Activated CD8-positive, alpha-beta memory T cell treated with anti-CD3 and anti-CD28 coated beads for 24 hours (primary cell): ENCODE results near the gene DSCAM.

Experiments
- DNase-seq: peaks from one replicate; pipeline ENCODE4 v3.0.0-alpha.2; 2020

Gene DSCAM

DNA sequence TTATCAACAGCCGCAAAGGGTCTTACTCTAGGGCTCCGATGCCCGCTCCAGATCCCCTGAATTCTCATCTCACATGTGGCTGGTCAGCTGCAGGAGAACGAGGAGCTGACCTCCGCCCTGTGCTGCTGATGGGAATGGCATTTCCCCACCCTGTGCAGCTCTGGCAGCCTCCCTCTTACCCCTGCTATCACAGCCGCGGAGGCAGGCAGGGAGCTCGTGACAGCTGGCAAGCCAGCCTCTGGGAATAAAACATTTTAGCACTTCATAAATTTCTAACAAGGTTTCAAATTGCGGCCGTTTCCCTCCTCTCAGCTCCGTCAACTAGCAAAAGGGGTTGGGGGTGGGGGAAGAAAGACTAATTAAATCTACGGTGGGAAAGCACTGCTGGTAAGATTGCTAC is 81.1 kb downstream of the DSCAM start:
- DNase-seq, result no peak

DNA sequence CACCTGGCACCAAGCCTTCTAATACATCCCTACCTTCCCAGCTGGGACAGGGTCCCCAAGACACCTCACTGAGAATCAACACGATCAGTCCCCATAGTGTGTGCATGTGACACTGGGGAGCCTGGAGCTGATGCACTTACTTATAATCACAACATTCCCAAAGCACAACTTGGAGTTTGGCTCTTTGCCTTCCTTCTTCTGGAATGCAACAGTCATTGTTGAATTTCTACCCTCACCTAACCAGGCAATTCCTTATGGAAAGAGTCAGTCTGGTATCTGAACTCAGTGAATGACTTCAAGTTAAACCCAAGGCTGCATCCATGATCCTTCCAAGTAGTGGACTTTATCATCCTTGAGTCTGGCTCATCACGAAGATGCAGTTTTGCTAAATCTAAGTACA is 86.1 kb downstream of the DSCAM start:
- DNase-seq, result no peak

DNA sequence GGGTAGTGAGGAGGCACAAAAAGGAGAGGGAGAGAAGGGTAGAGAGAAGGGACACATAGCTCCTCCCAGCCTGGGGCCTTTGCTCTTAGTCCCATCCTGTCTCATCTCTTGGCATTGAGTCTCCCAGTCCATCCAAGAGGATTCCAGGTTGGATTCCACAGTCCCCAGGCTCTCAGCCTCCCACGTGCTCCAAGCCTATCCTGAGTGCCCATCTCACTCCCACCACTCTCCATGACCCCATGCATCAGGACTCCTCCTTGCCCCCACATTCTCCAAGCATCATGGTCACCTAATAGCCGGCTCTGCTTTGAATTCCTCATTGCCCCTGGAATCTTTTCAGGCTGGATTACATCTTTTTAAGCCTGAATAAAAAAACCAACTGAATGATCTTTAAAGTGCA is 87.9 kb downstream of the DSCAM start:
- DNase-seq, result no peak

DNA sequence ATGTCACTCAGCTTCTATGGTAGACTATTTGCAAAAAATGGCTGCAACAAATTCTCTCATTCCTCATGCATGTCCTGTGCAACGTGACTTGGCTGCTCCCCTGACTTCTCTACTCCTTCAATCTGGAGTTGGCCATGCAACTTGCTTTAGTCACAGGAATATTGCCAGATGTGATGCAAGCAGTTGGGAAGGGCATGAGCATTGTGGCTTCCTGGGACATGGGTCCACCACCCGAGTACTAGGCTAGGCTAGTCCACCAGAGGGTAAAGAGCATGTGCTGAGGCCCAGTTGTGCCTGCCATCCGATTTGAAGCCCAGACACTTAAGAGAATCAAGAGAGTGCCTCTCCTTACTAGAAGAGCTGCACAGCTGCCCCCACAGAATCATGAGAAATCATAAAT is 89.6 kb downstream of the DSCAM start:
- no peak for DNase-seq

DNA sequence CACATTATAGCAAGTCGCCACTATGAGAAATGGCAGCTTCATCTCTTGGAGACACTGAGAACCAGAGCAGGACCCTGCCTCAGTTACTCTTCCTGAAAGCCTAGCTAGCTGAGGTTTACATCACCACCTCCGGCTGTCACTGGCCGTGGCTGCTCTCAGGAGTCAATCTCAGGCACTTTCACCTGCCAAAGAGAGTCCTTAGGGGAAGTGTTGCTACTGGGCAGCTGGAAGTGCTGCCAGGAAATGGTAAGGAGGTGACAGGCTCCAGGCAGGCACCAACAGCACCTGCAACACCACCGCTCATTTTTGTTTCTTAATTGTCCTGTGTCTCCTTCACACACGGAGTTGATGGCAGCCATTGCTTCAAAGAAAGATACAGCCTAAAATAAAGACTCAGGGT is 92.5 kb downstream of the DSCAM start:
- DNase-seq, result no peak

DNA sequence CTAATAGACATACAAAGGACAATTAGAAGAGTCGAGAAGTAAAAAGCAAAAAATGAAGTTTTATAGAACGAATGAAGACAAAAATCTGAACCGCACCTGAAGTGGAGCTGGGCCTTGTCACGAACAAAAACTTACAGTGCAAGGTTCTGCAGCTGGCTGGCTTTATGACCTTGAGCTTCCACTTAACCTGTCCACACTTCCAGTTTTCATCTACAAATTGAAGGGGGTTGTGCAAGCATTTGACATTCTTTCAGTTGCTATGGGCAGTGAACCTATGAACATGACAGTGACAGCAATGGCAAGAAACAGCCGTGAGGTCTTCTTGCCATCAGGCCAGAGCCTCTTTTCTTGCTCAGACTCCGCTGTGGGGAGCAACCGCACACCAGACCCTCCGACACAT is 93.2 kb downstream of the DSCAM start:
- DNase-seq, result no peak

DNA sequence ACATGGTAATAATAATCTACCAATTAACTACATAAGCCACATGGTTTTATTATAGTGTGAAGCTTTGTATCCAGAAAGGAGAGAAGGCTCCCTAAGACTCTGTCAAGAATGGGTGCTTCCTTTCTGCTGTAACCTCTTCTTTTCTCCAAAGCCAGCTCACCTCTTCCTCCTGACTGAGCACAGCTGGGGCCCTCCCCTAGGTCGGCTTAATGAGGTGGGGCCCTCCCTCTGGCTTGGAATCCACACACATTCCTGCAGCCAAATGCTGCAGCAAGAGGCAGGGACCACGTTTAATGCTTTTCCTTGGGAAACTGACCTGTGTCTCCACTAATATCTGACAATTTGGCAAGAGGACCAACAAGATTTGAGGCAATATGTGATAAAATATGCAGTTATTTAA is 94.8 kb downstream of the DSCAM start:
- DNase-seq, result no peak

DNA sequence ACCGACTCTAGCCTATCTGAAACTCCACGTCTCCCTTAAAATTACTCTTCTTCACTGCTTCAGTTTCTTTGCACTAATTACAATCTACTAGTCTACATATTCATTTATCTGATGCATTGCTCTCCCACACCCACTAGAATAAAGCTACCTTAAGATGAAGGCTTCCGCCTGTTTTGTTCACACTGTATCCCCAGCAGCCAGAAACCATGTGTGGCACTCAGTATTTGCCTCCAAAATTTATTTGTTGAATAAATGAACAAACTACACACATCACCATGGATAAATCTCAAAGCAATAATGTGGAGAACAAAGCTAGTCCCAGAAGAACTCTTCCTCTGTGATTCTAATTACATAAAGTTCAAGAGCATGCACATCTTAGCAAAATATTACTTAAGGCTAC is 95.7 kb downstream of the DSCAM start:
- DNase-seq, result no peak

DNA sequence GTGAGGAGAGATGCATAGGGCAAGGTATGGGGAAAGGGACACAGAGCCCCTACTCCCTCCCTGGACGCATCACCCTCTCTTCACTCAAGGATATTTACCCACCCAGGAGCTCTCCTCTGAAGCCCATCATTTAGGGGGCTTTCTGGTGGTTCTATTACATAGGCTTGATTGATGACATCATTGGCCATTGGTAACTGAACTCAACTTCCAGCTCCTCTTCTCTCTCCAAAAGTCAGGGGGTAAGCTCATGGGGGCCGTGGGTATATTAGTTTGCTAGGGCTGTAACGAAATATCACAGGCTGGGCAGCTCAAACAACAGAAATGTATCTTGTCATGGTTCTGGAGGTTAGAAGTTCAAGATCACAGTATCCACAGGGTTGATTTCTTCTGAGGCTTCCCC is 110.8 kb downstream of the DSCAM start:
- DNase-seq, result no peak

DNA sequence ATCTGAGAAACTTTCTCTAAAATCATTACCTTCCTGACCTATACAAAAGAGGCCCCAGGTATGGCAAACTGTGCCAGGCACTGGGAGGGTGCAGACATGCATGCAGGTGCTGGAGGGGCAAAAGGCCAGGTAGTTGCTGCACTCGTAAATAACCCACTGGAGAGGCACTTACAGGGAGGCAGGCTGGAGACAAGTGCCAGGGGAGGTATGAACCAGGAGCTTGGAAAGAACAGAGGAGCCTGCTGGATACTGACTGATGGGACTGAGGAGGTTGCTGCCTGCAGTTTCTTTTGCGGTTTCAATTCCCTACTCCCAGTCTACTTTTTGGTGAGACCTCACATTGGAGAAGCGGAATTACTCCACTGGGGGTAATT is 113.9 kb downstream of the DSCAM start:
- no peak for DNase-seq

DNA sequence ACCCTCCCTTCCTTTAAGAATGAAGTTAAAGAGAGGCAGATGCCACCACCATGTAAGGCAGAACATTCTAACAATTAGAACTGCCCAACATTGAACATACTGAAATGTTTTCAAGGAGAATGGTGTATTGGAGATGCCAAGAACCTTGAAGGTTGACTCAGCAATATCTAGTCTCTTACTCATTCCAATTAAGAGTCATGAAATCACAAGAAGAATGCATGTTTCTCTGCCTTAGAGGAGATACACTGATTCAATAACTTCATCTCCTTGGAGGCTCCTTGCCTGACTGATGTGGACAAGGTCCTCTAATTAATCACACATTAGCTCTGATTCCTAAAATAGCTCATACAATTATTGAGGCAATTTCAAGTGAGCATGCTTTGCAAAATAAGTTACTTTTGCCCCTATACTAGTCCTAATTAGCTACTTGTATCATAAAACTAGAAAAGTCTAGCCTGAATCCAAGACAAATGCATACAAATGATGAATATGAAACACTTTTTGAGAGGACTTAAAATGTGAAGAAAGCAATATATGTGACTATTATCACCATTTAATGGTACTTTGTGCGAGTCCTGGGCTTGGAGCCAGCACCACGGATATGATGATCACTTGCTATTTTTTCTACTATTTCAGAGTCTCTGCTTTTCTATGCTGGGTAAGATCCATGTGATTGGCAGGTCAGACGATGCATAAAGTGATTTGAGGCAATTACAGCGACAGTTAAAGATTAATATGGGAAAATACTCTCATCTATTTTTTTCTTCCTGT is 114.5 kb downstream of the DSCAM start:
- no peak for DNase-seq

DNA sequence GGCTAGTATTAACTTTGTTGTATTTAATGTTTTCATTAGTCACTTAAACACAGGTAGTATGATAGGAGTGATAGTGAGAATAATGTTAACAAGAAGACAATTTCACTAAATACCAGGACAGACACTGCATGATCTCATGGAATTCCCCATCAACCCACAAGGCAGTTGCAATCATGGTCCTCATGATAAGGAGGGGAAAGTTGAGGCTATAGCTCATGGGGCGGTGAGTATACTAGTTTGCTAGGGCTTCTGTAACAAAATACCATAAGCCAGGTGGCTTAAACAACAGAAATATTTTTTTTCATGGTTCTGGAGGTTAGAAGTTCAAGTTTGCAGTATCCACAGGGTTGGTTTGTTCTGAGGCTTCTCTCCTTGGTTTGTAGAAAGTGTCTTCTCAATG is 115.8 kb downstream of the DSCAM start:
- DNase-seq, result no peak

DNA sequence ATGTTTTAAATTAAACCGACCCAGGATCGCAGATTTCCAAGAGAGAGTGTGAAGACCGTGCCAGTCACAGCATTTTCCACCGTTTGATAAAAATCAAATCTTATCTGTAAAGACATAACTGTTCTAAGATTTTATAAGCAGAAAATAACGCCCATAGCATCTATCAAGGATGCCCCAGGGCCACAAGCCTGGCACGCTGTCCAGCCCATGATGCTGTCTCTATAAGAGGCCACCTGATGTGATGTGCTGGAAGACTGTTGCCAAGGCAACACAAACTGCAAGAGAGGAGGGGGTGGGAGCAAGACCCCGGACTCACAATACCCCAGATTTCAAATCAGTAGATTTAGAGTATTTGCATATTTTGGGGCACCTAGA is 116.5 kb downstream of the DSCAM start:
- DNase-seq, result no peak

DNA sequence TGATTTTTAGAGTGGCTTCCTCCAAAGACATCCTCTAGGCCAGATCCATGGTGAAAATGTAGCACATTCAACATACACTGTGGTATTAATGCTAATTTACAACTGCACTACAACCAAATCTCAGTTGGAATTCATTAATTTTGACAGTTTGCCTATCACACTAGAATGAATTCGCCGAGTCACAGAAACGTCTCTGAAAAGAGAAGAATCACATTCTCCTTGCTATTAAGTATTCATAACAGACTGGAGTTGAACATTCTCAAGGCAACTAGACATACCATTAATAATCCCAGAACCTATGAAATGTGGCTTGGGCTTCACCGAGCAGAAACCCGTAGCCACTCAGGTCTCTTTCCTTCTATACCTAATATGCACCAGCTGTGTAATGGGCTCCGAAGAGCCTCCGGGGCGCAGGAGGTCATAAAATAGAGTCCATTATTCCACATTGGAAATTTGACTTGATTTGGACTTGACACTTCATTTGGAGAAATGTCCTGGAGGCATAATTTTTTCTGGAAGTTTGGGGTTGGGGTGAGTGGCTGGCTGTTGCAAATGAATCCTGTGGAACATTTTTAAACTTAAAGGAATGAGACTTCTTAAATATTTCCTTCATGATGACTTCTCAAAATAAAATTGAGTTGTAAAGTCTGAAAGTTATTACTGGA is 117.1 kb downstream of the DSCAM start:
- no peak for DNase-seq

DNA sequence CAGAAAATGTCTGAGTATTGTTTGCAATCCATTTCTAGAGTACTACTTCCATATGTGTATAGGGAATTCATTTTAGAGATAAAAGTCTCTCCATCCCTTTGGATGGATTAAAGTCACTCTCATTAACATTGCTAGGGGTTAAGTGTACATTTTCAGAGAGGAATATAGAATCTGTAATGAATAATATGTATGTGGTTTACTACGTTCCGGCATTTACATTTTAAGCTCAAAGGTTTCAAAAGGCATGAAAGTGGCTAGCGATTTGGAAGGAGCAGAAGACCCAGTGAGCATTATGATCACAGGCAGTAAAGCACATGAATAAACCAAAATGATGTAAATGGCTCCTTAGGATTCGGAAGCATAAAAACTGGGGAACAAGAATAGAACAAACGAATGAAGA is 123.0 kb downstream of the DSCAM start:
- DNase-seq, result no peak

DNA sequence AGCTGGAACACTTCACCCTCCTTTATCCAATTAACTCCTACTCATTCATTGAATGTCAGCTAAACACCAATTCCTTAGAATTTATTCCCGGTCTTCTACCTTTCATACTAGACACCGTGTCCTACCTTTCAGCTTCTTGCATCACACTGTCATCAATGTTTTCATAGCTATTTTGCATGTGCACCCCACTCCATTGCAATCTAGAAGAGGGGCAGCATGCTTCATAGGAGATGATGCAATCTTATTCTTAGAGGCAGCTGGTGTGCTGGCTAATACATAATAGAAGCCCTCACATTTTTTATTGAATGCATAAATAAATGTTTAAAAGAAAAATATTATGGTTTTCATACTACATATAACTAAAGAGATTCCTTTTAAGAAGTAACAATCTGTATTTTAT is 123.6 kb downstream of the DSCAM start:
- no peak for DNase-seq

DNA sequence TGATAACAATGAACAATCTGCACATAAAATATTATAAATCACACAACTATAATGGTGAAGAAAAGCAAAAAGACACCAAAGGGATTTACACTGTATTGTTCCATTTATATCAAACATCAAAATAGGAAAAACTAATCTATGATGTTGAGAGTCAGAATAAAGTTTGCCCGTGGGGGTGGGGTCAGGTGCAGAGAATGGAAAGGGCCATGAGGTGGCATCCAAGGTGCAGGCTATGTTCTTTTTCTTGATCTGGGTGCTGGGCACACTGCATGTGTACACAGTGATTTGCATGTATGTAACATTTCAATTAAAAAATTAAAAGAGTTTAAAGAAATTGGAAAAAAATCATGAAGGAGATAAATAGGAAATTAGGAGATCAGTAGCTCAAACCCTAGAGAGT is 127.3 kb downstream of the DSCAM start:
- no peak for DNase-seq

DNA sequence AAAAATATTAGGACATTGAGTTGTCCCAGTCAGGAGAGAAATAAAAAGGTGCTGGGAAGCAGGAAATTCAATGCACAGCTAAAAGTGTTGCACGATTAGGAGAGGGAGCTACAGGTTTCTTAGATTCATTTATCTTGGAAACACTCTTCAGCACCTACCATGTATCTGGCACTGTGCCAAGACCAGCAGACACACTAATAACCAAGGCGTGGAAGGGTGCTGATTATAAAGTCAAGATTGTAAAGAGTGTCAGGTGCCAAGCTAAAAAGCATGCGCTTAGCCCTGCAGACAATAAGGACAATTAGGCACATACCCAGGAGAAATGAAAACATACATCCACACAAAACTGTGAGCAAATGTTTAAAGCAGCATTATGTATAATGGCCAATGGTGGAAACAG is 129.9 kb downstream of the DSCAM start:
- DNase-seq, result no peak

DNA sequence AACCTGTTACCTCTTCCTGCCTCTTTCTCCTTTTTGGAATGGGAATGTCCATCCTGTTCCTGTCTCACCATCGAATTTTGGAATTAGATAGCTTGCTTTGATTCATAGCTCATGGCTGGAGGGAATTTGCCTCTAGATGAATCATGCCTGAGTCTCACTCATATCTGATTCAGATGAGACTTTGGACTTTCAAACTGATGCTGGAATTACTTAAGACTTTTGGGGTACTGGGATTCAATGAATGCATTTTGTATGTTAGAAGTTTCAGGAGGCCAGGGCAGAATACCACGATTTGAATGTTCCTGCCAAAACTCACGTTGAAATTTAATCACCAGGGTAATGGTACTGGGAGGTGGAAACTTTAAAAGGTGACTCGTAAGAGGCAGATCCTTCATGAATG is 132.4 kb downstream of the DSCAM start:
- DNase-seq, result no peak

DNA sequence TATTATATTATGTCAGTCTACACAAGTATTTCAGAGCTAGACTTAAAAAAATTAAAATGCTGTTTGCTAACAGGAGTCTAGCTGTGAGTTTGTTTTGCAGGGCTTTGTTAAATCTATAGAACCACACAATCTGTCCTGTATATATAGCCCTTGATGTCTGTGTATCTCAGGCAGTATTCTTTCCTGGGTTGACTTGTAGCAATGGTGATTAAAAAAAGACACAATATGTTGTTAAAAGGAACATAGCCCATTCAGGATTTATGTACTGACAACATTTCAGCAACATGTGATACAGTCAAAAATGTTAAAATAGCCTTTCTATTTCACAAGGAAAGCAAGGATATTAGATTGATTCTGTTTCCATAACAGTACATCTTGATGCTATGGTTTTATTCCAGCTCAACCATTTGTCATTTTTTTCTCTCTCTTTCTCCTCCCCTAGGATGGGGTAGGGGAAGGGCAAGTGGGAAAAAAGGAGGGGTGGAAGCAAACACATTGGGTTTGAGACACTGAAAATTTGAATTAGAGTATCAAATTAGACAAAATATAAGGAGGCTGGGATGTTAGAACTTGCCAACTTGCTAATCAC is 139.2 kb downstream of the DSCAM start:
- DNase-seq, result no peak

DNA sequence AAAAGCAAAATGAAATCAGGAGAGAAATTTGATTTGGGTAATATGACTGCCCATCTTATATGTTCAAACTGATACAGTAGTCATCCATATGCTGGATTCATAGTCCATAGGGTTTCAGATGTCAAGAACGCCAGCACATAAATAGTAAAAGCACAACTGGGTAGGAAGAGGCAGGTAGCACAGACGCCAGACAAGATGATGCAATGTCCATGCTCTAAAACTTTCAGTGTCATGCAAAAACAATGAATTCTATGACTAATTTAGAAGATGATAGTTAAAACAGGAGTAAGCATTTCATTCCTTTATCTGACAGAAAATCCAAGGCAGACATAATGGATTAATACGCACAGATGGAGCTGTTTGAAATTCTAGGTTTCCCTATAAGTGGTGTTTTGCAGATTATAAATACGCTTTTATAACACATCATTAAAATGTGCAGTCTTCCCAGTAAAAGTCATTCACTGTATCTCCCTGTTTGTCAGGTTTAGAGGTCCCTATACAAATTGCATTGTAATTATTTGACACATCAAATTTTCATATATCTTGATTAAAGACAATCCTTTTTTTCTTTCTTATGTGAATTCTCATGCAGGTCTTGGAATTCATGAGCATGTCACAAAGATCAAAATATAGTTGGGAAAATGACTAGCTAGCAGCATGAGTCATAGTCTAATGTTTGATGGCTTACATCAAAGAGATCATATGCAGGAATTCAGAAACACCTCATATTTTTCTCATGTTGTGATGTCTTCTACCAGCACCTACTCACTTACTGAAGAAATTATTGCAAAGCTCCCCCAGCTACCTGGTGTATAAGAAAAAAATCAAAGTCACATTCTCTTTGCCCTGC is 139.9 kb downstream of the DSCAM start:
- no peak for DNase-seq

DNA sequence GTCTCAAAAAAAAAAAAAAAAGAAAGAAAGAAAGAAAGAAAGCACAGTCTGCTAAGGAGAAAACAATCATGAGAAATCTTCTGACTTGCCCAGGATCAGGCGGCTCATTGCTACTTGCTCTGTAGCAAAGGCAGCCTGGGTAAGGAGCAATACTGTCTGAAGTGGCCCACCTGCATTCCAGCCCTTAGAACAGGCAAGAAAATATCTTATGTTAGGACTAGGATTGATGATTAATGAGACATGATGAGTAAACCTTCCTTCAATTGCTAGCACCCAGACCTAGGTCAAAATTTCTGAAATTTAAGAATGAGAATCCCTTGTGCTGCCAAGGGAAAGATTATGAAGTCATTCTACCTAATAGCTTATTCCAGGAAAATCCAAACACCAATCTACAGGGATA is 140.8 kb downstream of the DSCAM start:
- no peak for DNase-seq

DNA sequence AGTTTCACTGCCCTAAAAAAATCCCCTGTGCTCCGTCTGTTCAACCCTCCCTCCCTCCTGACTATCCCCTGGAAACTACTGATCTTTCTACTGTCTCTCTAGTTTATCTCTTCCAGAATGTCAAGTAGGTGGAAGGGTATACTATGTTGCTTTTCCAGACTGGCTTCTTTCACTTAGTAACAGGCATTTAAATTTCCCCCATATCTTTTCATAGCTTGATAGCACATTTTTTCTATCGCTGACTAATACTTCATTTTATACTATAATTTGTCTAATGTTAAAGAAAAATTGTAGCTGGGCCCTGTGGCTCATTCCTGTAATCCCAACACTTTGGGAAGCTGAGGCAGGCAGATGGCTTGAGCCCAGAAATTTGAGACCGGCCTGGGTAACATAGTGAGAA is 142.8 kb downstream of the DSCAM start:
- no peak for DNase-seq

DNA sequence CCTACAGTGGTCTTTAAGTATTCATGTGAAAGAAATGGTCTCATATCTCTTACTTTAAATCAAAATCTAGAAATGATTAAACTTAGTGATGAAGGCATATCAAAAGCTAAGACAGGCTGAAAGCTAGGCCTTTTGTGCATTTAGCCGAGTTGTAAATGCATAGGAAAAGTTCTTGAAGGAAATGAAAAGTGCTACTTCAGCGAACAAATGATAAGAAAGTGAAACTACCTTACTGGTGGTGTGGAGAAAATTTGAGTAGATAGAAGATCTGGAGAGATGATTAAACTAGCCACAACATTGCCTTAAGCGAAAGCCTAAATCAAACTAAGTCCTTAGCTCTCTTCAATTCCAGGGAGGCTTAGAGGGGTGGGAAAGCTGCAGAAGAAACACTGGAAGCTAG is 147.6 kb downstream of the DSCAM start:
- no peak for DNase-seq
